Right lobe of liver (tissue), 4 donors: ENCODE data around the gene ELMO1.

Experiments
- CTCF ChIP-seq, 4 donors: fragments of 200-600 bp in 3 of 4; fragments of 450-650 bp in 1 of 4; IDR thresholded peaks; one replicate each; pipeline versions ENCODE4 v1.5.1 to v1.8.0; 2016 to 2022; ENCODE audit warnings: antibody characterized with exemption in 4 of 4, mild to moderate bottlenecking in 2 of 4
- POLR2A ChIP-seq: fragments of 450-650 bp; IDR thresholded peaks from one replicate; pipeline ENCODE4 v1.6.1; 2017; ENCODE audit warnings: antibody characterized with exemption, mild to moderate bottlenecking
- donor health status: DM: no; HTN: no; CAD: no.
- donor health status: DM: no; HTN: no; CAD: no.
- donor health status: DM: no; HTN: yes; CAD: no.

GRCh38 chr7:37356911-37357636 lies 91.6 kb downstream of the ELMO1 start:
- TF ChIP-seq CTCF (IDR thresholded peaks at IDR 0.05), result no peak
- no peak for TF ChIP-seq POLR2A
